ENCODE data around the gene FRMD4B. TPM values are rescaled to one million over a fixed set of nuclear protein-coding genes. Genes with fewer than 3 reads are reported as not detected.
"Not testable (repeated sequence)": the region's sequence is repeated elsewhere in the genome, so short reads cannot be mapped to it uniquely, and the experiment has no call there.

The FRMD4B gene
- total RNA-seq, 4 donors from 2014 or later: 9.3 to 54.5 (median 27.9) TPM

DNA sequence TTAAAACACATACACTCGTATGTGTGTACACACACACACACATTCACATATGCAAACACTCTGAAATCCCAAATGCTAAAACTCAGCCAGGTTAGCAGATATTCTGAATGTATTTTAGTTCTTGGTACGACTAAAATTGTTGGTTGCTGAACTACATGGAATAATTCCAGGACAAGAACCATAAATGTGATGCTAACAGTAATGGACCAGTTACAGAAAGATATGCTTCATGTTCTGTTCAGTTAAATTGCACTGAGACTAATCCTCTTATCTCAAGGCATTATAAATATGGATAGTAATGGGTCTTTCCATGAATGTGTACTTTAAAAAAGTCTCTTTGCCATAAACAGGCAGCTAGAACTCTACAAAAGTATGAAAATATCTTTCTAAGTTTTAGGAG, 113.3 kb downstream of the FRMD4B start:
- no peak for DNase-seq
- H3K27ac ChIP-seq: no peak overlapping the region
- no peaks in the 10 kb centered on the region for H3K36me3 ChIP-seq
- H3K27me3 ChIP-seq: no peaks in the 10 kb centered on the region
- no peak for TF ChIP-seq POLR2A (IDR thresholded peaks at IDR 0.05)
- no peak for TF ChIP-seq CTCF (IDR thresholded peaks at IDR 0.05)
- no peak overlapping the region for H3K4me3 ChIP-seq
- no peaks in the 10 kb centered on the region for H3K9me3 ChIP-seq
- H3K4me1 ChIP-seq: no peaks in the 10 kb centered on the region

DNA sequence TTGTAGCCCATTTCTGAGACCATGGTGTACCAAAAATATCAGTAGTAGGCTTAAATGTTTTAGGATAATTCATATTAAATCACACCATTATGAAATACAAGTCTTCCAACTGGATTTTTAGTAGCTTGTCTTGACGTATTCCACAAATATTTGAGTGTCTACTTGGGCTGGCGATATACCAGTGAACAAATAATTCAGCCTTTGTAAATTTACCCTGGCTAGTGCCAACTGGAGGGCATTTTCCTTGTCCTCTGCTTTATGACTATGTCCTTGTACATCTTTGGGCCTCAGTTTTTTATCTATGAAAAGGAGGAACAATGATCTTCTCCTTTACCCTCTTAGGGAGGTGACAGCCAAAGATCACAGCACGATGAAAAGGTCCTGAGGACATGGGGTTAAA, 114.8 kb downstream of the FRMD4B start:
- no peak for DNase-seq
- Histone ChIP-seq H3K4me3 (no peak overlapping the region), H3K27me3 (no peaks in the 10 kb centered on the region), H3K9me3 (no peaks in the 10 kb centered on the region), H3K27ac (no peak overlapping the region), H3K4me1 (no peaks in the 10 kb centered on the region), H3K36me3 (no peaks in the 10 kb centered on the region)
- no peak for TF ChIP-seq POLR2A (IDR thresholded peaks at IDR 0.05)
- no peak for TF ChIP-seq CTCF (IDR thresholded peaks at IDR 0.05)

DNA sequence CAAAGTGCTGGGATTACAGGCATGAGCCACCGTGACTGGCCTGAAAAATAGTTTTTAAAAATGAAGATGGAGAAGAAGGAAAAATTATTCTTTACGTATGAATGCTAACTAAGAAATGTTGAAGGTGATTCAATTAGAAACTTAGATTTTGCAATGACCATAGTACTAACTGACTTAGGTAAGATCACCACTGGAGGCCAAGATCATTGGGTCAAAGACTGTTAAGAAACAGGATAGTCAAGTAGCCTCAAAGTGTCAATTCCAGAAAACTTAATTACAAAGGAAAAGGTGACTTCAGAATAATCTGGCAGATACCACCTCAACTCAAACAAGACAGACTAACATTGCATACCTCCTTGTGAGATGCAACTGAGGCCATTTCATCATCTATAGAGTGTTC, 119.3 kb downstream of the FRMD4B start:
- Histone ChIP-seq H3K36me3 (no peaks in the 10 kb centered on the region), H3K27ac (no peak overlapping the region), H3K4me1 (no peaks in the 10 kb centered on the region), H3K9me3 (no peaks in the 10 kb centered on the region), H3K27me3 (no peaks in the 10 kb centered on the region), H3K4me3 (no peak overlapping the region)
- TF ChIP-seq POLR2A (IDR thresholded peaks at IDR 0.05): no peak
- TF ChIP-seq CTCF (IDR thresholded peaks at IDR 0.05): no peak
- DNase-seq: no peak

- not testable (repeated sequence) for H3K4me3 ChIP-seq, DNase-seq
These were observed 119.8 kb downstream of the FRMD4B start for GRCh38 chr3:69266071-69266470.

GRCh38 chr3:69260843-69261405, 125.0 kb downstream of the FRMD4B start:
- not testable (repeated sequence) for H3K4me1 ChIP-seq, DNase-seq, H3K27ac ChIP-seq, H3K36me3 ChIP-seq, H3K4me3 ChIP-seq, H3K9me3 ChIP-seq, H3K27me3 ChIP-seq

More at GRCh38 chr3:69266071-69266470, 119.8 kb downstream of the FRMD4B start:
- H3K4me1 ChIP-seq, H3K27ac ChIP-seq, H3K36me3 ChIP-seq, H3K27me3 ChIP-seq, H3K9me3 ChIP-seq: not testable (repeated sequence)

DNA sequence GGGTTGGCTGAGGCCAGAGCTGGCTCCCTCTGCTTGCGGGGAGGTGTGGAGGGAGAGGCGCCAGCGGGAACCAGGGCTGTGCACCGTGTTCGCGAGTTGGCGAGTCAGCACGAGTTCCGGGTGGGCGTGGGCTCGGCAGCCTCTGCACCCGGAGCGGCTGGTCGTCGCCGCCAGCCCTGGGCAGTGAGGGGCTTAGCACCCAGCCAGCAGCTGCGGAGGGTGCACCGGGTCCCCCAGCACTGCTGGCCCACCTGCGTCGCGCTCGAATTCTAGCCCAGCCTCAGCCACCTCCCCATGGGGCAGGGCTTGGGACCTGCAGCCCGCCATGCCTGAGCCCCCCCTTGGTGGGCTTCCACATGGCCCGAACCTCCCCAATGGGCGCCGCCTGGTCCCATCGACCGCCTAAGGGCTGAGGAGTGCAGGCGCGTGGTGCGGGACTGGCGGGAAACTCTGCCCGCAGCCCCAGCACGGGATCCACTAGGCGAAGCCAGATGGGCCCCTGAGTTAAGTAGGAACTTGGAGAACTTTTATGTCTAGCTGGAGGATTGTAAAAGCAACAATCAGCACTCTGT, 125.6 kb downstream of the FRMD4B start:
- H3K9me3 ChIP-seq: no peaks in the 10 kb centered on the region
- TF ChIP-seq POLR2A (IDR thresholded peaks at IDR 0.05): no peak
- TF ChIP-seq CTCF (IDR thresholded peaks at IDR 0.05): no peak

DNA sequence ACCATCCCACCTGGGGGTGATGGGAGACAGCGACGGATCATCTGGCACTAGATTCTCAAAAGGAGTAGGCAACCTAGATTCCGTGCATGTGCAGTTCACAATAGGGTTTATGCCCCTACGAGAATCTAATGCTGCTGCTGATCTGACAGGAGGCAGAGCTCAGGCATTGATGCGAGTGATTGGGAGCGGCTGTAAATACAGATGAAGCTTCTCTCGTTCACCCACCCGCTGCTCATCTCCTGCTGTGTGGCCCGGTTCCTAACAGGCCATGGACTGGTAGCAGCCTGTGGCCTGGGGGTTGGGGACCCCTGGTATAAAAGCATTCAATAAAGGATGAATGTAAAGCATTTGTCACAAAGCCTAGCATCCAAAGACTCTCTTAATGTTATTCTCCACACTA, 126.8 kb downstream of the FRMD4B start:
- H3K4me3 ChIP-seq: no peak overlapping the region
- no peaks in the 10 kb centered on the region for H3K9me3 ChIP-seq
- H3K27me3 ChIP-seq: no peaks in the 10 kb centered on the region
- DNase-seq: no peak
- H3K36me3 ChIP-seq: no peaks in the 10 kb centered on the region
- TF ChIP-seq POLR2A (IDR thresholded peaks at IDR 0.05): no peak
- H3K27ac ChIP-seq: no peak overlapping the region
- no peaks in the 10 kb centered on the region for H3K4me1 ChIP-seq

More for the DNA sequence above, 125.6 kb downstream of the FRMD4B start:
- Histone ChIP-seq H3K4me1 (no peaks in the 10 kb centered on the region), H3K36me3 (no peaks in the 10 kb centered on the region), H3K27ac (no peak overlapping the region), H3K27me3 (no peaks in the 10 kb centered on the region), H3K4me3 (no peak overlapping the region)
- no peak for DNase-seq
